C4-2B (cell line): ENCODE data around the gene CPZ.

Experiments
- CTCF ChIP-seq: fragments of 450-650 bp; conservative IDR thresholded peaks from 2 replicates; pipeline ENCODE4 v1.5.1; 2017; ENCODE audit warnings: mild to moderate bottlenecking
- ZFX ChIP-seq: fragments of 450-650 bp; IDR thresholded peaks from 2 replicates; pipeline ENCODE4 v1.6.1; 2017

GRCh38 chr4:8644966-8645752, 52.6 kb downstream of the CPZ start:
- no peak for TF ChIP-seq CTCF
- TF ChIP-seq ZFX = no peak
